Keratinocyte (primary cell): ENCODE results near the gene FLNB. TPM values are rescaled to one million over a fixed set of nuclear protein-coding genes. Genes with fewer than 3 reads are reported as not detected.

Experiments used
- DNase-seq: peaks from one replicate; pipeline ENCODE4 v3.0.0-alpha.2; 2011; ENCODE audit warnings: low read depth, missing footprints, low spot score
- FAIRE-seq: peaks from 2 replicates; lab custom pipeline; 2011; peaks lifted over from hg19 to GRCh38; lab: Jason Lieb, UNC
- H2AFZ ChIP-seq: 2 replicates; pipeline ENCODE4 v1.6.0; 2012; ENCODE audit warnings: low read length, control low read depth, inconsistent platforms; ENCODE audit not compliant: control insufficient read depth
- H3K27ac ChIP-seq: 2 replicates; pipeline ENCODE4 v1.5.1; 2011; ENCODE audit warnings: low read length; ENCODE audit not compliant: control insufficient read depth, insufficient read depth
- H3K27me3 ChIP-seq: 3 replicates; pipeline ENCODE4 v1.6.0; 2011; ENCODE audit warnings: low read length; ENCODE audit not compliant: control insufficient read depth, insufficient read depth; ENCODE audit errors: extremely low read depth
- H3K36me3 ChIP-seq, 2 experiments: 2 replicates in 1 of 2; 3 replicates in 1 of 2; pipeline ENCODE4 v1.5.1; 2011; ENCODE audit warnings: low read length in 2 of 2, mild to moderate bottlenecking in 1 of 2; ENCODE audit not compliant: control insufficient read depth in 2 of 2, insufficient read depth in 2 of 2; ENCODE audit errors: extremely low read depth in 1 of 2
- H3K4me1 ChIP-seq: 3 replicates; pipeline ENCODE4 v1.5.1; 2011; ENCODE audit warnings: low read length; ENCODE audit not compliant: control insufficient read depth, insufficient read depth; ENCODE audit errors: extremely low read depth
- H3K4me2 ChIP-seq: 3 replicates; pipeline ENCODE4 v1.6.0; 2011; ENCODE audit warnings: low read depth, low read length; ENCODE audit not compliant: control insufficient read depth, insufficient read depth; ENCODE audit errors: extremely low read depth
- H3K4me3 ChIP-seq, 3 experiments: fragments of 200-600 bp in 1 of 3; sonication (generic) in 1 of 3; 2 replicates in 2 of 3; 3 replicates in 1 of 3; pipeline ENCODE4 v1.5.1; 2011 to 2016; ENCODE audit warnings: low read length in 3 of 3, mild to moderate bottlenecking in 3 of 3, control low read depth in 2 of 3, inconsistent platforms in 1 of 3, low read depth in 1 of 3, mixed read lengths in 1 of 3, mixed run types in 1 of 3, moderate library complexity in 1 of 3; ENCODE audit not compliant: control insufficient read depth in 2 of 3, insufficient read depth in 2 of 3; ENCODE audit errors: extremely low read depth in 1 of 3
- H3K79me2 ChIP-seq: 2 replicates; pipeline ENCODE4 v1.6.0; 2012; ENCODE audit warnings: low read length; ENCODE audit not compliant: control insufficient read depth, insufficient read depth
- H3K9ac ChIP-seq: 3 replicates; pipeline ENCODE4 v1.6.0; 2011; ENCODE audit warnings: low read length; ENCODE audit not compliant: control insufficient read depth, insufficient read depth; ENCODE audit errors: extremely low read depth
- H3K9me1 ChIP-seq: 3 replicates; pipeline ENCODE4 v1.6.0; 2011; ENCODE audit warnings: low read length; ENCODE audit not compliant: control insufficient read depth, insufficient read depth; ENCODE audit errors: extremely low read depth
- H3K9me3 ChIP-seq: 2 replicates; pipeline ENCODE4 v1.5.1; 2012; ENCODE audit warnings: low read depth, low read length; ENCODE audit not compliant: control insufficient read depth
- H4K20me1 ChIP-seq: 3 replicates; pipeline ENCODE4 v1.6.0; 2011; ENCODE audit warnings: low read length; ENCODE audit not compliant: control insufficient read depth, insufficient read depth; ENCODE audit errors: extremely low read depth
- EZH2 ChIP-seq: IDR thresholded peaks from one replicate; pipeline ENCODE4 v1.6.1; 2012; ENCODE audit warnings: inconsistent platforms, mild to moderate bottlenecking, low read length, moderate library complexity
- dilution Hi-C: fragments of 300-500 bp; cut with MboI; formaldehyde crosslinking; loops from one replicate; pipeline ENCODE4 v1.7.0; 2020; ENCODE audit warnings: low sequenced_read_pairs; ENCODE audit not compliant: extremely low pct_ligation_motif_present
- polyA plus RNA-seq, 5 experiments: library from polyadenylated mRNA; depleted of rRNA in 3 of 5; stranded (reverse) in 3 of 5; stranded (forward) in 1 of 5; unstranded in 1 of 5; fragments of >200 nt; gene quantifications; 1 replicate in 1 of 5; 2 replicates in 3 of 5; 3 replicates in 1 of 5; pipeline versions ENCODE4 v1.2.1 to v1.2.3, GENCODE V29; 2011 to 2012; ENCODE audit warnings: missing spikeins in 2 of 5, low read depth in 1 of 5, low replicate concordance in 1 of 5
- TF ChIP-seq, protein P1 (sequence below), 3 experiments: IDR thresholded peaks in 1 of 3; conservative IDR thresholded peaks in 1 of 3; optimal IDR thresholded peaks in 1 of 3; 2 replicates in 2 of 3; 3 replicates in 1 of 3; pipeline versions ENCODE3 to v1.5.1; 2011; ENCODE audit warnings: low read length in 3 of 3, mild to moderate bottlenecking in 3 of 3, moderate library complexity in 2 of 3, control low read depth in 1 of 3, inconsistent platforms in 1 of 3; ENCODE audit not compliant: insufficient read depth in 2 of 3; ENCODE audit errors: extremely low read depth in 1 of 3

The FLNB gene
- polyA plus RNA-seq, 1 donor (not counting 4 experiments of a cell fraction or from before 2014, with no cell fraction given): 289 TPM

DNA sequence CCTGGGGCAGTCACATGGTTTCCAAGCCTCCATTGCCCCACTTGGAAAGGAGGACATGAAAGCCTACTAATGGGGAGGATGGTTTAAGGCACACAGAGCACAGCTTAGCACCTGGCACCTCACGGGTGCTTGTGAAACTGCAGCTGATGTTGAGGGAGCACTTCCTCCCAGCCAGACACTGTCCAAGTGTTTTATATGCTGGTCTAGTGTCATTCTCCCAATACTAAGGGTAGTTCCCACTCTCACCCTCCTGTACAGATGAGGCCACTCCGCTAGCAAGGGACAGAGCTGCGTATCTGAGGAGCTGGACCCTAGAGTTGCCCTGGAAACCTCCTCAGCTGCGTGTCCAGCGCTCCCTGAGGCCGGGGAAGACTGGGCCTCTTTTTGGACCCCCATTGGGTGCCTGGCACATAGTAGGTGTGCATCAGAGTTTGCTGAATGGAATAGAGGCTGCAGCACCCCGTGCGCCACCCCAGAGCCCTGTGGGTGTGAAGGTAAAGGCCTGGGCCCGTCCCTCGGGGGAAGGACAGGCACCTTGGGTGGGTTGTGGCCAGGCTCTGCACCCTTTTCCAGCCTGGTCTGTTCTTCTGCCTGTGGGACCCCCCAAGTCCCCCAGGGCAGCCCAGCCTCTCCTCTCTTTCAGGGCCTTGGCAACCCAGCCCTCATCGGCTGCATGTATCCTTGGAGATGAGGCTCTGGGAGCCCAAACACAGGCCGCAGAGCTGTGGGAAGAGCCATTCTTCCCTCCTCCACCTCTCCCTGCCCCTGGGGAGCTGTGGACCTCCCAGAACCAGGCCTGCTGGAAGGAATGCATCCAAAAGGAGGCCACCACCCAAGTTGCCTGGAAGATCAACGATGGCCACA, 171.2 kb downstream of the FLNB start:
- H3K27ac ChIP-seq: no peak overlapping the region
- no peaks in the 10 kb centered on the region for H3K79me2 ChIP-seq
- H4K20me1 ChIP-seq: no peaks in the 10 kb centered on the region
- H3K4me3 ChIP-seq: no peak overlapping the region
- H3K9ac ChIP-seq: no peak overlapping the region
- dilution Hi-C loops: no loop called here
- no peaks in the 10 kb centered on the region for H3K27me3 ChIP-seq
- no peak overlapping the region for H3K4me2 ChIP-seq
- DNase-seq (no peak), FAIRE-seq (no peak)
- TF ChIP-seq, protein P1, sequence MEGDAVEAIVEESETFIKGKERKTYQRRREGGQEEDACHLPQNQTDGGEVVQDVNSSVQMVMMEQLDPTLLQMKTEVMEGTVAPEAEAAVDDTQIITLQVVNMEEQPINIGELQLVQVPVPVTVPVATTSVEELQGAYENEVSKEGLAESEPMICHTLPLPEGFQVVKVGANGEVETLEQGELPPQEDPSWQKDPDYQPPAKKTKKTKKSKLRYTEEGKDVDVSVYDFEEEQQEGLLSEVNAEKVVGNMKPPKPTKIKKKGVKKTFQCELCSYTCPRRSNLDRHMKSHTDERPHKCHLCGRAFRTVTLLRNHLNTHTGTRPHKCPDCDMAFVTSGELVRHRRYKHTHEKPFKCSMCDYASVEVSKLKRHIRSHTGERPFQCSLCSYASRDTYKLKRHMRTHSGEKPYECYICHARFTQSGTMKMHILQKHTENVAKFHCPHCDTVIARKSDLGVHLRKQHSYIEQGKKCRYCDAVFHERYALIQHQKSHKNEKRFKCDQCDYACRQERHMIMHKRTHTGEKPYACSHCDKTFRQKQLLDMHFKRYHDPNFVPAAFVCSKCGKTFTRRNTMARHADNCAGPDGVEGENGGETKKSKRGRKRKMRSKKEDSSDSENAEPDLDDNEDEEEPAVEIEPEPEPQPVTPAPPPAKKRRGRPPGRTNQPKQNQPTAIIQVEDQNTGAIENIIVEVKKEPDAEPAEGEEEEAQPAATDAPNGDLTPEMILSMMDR (optimal IDR thresholded peaks at IDR 0.05 in 1 of 3, IDR thresholded peaks at IDR 0.05 in 1 of 3, conservative IDR thresholded peaks at IDR 0.05 in 1 of 3; ENCODE audit: extremely low read depth in 1 of 3, insufficient read depth in 2 of 3, low read length in 3 of 3): no peak
- TF ChIP-seq EZH2: no peak
- peaks cover 39% of the 10 kb centered on the region for H3K4me1 ChIP-seq
- H3K9me3 ChIP-seq: no peaks in the 10 kb centered on the region
- no peak overlapping the region for H2AFZ ChIP-seq
- no peaks in the 10 kb centered on the region for H3K36me3 ChIP-seq
- H3K9me1 ChIP-seq: no peaks in the 10 kb centered on the region

DNA sequence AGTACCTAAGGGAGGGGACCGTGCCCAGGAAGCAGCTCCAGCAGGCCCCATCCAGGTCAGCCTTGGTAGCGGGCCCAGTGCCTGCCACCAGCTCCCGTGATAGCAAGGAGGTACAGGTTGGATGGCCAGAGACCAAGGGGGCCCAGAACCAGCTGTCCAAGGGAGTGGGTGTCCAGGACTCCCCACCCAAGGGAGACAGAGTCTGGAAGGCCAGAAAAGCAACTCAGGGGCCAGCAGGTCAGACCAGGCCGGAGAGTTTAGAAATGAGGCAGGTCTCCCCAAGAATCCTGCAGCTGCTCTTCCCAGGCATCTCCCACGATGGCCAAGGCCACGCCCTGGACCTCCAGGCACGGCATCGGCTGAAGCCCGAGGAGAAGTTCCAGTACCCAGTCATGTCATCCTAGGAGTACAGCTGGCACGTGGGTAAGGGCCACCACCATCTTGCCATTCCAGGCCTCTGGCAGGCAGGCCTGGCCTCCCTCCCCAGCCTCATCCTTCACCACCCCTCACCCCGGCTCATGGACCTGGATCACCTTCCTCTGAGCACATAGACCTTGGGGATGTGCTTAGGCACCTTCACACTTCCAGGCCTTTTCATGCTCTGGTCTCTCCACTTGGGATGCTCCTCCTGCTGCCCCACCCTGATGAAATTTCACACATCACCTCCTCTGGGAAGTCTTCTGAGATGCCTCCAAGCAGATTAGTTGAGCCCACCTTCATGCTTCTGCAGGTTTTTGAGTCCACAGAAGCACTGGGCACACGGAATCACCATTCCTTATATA, 172.1 kb downstream of the FLNB start:
- dilution Hi-C loops: no loop called here
- no peak overlapping the region for H3K9ac ChIP-seq
- H3K4me2 ChIP-seq: no peak overlapping the region
- H3K9me3 ChIP-seq: no peaks in the 10 kb centered on the region
- H3K36me3 ChIP-seq: no peaks in the 10 kb centered on the region
- TF ChIP-seq, protein P1 (optimal IDR thresholded peaks at IDR 0.05 in 1 of 3, IDR thresholded peaks at IDR 0.05 in 1 of 3, conservative IDR thresholded peaks at IDR 0.05 in 1 of 3; ENCODE audit: extremely low read depth in 1 of 3, insufficient read depth in 2 of 3, low read length in 3 of 3): no peak
- no peak for TF ChIP-seq EZH2
- H3K27ac ChIP-seq: no peak overlapping the region
- H3K4me3 ChIP-seq: no peak overlapping the region
- H3K4me1 ChIP-seq: peaks cover 33% of the 10 kb centered on the region
- no peaks in the 10 kb centered on the region for H3K9me1 ChIP-seq
- no peak for FAIRE-seq
- DNase-seq: no peak
- no peaks in the 10 kb centered on the region for H3K27me3 ChIP-seq
- no peaks in the 10 kb centered on the region for H3K79me2 ChIP-seq
- no peaks in the 10 kb centered on the region for H4K20me1 ChIP-seq
- no peak overlapping the region for H2AFZ ChIP-seq
